HEK293T (cell line): ENCODE measurements around the gene PCDHGB6.
"Not testable (repeated sequence)": the region's sequence is repeated elsewhere in the genome, so short reads cannot be mapped to it uniquely, and the experiment has no call there.

ENCODE experiments used
- CTCF ChIA-PET: fragments of 350-600 bp; formaldehyde crosslinking; extraction: SDS; loops from one replicate; lab custom pipeline; 2021; ENCODE audit warnings: antibody characterized with exemption, inconsistent platforms; lab: Yijun Ruan, JAX
- POLR2A ChIA-PET: fragments of 350-600 bp; formaldehyde crosslinking; extraction: SDS; loops from one replicate; lab custom pipeline; 2020; ENCODE audit warnings: antibody characterized with exemption, inconsistent platforms; lab: Yijun Ruan, JAX
- DNase-seq: peaks from one replicate; pipeline ENCODE4 v3.0.0; 2012; ENCODE audit warnings: mixed read lengths; ENCODE audit errors: extremely low spot score
- ARNT ChIP-seq: fragments of 450-650 bp; IDR thresholded peaks from 2 replicates; pipeline ENCODE4 v1.6.1; 2017; ENCODE audit warnings: mild to moderate bottlenecking
- BHLHE40 ChIP-seq: fragments of 450-650 bp; IDR thresholded peaks from 2 replicates; pipeline ENCODE4 v1.6.1; 2016; ENCODE audit warnings: mild to moderate bottlenecking, moderate library complexity, borderline replicate concordance
- CTBP1 ChIP-seq: fragments of 450-650 bp; IDR thresholded peaks from 2 replicates; pipeline ENCODE4 v1.6.1; 2016; ENCODE audit warnings: borderline replicate concordance
- ELF4 ChIP-seq: fragments of 450-650 bp; IDR thresholded peaks from 2 replicates; pipeline ENCODE4 v1.6.1; 2017; ENCODE audit warnings: antibody characterized with exemption
- FOXA1 ChIP-seq: fragments of 450-650 bp; IDR thresholded peaks from 2 replicates; pipeline ENCODE4 v1.6.1; 2016; ENCODE audit warnings: mild to moderate bottlenecking
- FOXK2 ChIP-seq: fragments of 450-650 bp; IDR thresholded peaks from 2 replicates; pipeline ENCODE4 v1.6.1; 2016; ENCODE audit warnings: mild to moderate bottlenecking
- FOXM1 ChIP-seq: fragments of 450-650 bp; IDR thresholded peaks from 2 replicates; pipeline ENCODE4 v1.6.1; 2017; ENCODE audit warnings: mild to moderate bottlenecking, borderline replicate concordance
- HDGF ChIP-seq: fragments of 450-650 bp; IDR thresholded peaks from 2 replicates; pipeline ENCODE4 v1.6.1; 2017; ENCODE audit warnings: antibody characterized with exemption, borderline replicate concordance
- L3MBTL2 ChIP-seq: fragments of 450-650 bp; conservative IDR thresholded peaks from 2 replicates; pipeline ENCODE4 v1.6.1; 2016; ENCODE audit warnings: mild to moderate bottlenecking
- LEF1 ChIP-seq: fragments of 450-650 bp; IDR thresholded peaks from 2 replicates; pipeline ENCODE4 v1.6.1; 2017; ENCODE audit warnings: mild to moderate bottlenecking, borderline replicate concordance
- NFRKB ChIP-seq: fragments of 450-650 bp; IDR thresholded peaks from 2 replicates; pipeline ENCODE4 v1.6.1; 2016; ENCODE audit warnings: mild to moderate bottlenecking, moderate library complexity
- SP1 ChIP-seq: fragments of 450-650 bp; IDR thresholded peaks from 2 replicates; pipeline ENCODE4 v1.6.1; 2017
- SUZ12 ChIP-seq: fragments of 450-650 bp; IDR thresholded peaks from 2 replicates; pipeline ENCODE4 v1.6.1; 2016; ENCODE audit warnings: mild to moderate bottlenecking
- TARDBP ChIP-seq: fragments of 450-650 bp; IDR thresholded peaks from 2 replicates; pipeline ENCODE4 v1.6.1; 2016
- ZNF384 ChIP-seq: fragments of 450-650 bp; IDR thresholded peaks from 2 replicates; pipeline ENCODE4 v1.6.1; 2016
- TF ChIP-seq, protein P1 (sequence below): fragments of 450-650 bp; IDR thresholded peaks from 2 replicates; pipeline ENCODE4 v1.6.1; 2016

PCDHGB6 gene

DNA sequence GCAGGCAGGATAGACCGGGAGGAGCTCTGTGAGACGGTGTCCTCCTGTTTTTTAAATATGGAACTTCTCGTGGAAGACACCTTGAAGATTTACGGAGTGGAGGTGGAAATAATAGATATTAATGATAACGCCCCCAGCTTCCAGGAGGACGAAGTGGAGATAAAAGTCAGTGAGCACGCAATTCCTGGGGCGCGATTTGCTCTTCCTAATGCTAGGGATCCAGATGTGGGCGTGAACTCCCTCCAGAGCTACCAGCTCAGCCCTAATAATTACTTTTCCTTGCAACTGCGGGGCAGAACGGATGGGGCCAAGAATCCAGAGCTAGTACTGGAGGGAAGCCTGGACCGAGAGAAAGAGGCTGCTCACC, 13.7 kb downstream of the PCDHGB6 start:
- POLR2A ChIA-PET: no interaction called here
- CTCF ChIA-PET: interaction anchor here (0.6 to 2.6 kb wide), 23 partner anchors 9 to 483 kb away, joined by 3 to 18 read pairs (median 5); partner anchors contain the start of genes PCDHB14, PCDHGA10, PCDHGA12 and PCDHGA2
- DNase-seq: no peak
- TF ChIP-seq L3MBTL2 (no peak), FOXA1 (no peak), HDGF (no peak), BHLHE40 (no peak), FOXK2 (no peak)

- ChIA-PET POLR2A (no interaction called here), CTCF (interaction anchor here (2.6 kb wide), 1 partner anchor 53 kb away, joined by 9 read pairs; the partner anchor contains the start of gene PCDHGC3)
- DNase-seq: no peak
- TF ChIP-seq LEF1 (no peak), ELF4 (no peak), FOXK2 (no peak), TARDBP (no peak), NFRKB (no peak), FOXM1 (no peak), HDGF (no peak), CTBP1 (no peak), FOXA1 (no peak), ARNT (no peak), ZNF384 (no peak), BHLHE40 (no peak), SUZ12 (no peak), SP1 (no peak)
- TF ChIP-seq, protein P1, sequence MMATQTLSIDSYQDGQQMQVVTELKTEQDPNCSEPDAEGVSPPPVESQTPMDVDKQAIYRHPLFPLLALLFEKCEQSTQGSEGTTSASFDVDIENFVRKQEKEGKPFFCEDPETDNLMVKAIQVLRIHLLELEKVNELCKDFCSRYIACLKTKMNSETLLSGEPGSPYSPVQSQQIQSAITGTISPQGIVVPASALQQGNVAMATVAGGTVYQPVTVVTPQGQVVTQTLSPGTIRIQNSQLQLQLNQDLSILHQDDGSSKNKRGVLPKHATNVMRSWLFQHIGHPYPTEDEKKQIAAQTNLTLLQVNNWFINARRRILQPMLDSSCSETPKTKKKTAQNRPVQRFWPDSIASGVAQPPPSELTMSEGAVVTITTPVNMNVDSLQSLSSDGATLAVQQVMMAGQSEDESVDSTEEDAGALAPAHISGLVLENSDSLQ: no peak
Observed at GRCh38 chr5:141422742-141423291, 15.0 kb downstream of the PCDHGB6 start.

- ChIA-PET CTCF (no interaction called here), POLR2A (no interaction called here)
- no peak for DNase-seq
- no peak for TF ChIP-seq CTBP1
Observed at GRCh38 chr5:141427783-141428426, 20.1 kb downstream of the PCDHGB6 start.

DNA sequence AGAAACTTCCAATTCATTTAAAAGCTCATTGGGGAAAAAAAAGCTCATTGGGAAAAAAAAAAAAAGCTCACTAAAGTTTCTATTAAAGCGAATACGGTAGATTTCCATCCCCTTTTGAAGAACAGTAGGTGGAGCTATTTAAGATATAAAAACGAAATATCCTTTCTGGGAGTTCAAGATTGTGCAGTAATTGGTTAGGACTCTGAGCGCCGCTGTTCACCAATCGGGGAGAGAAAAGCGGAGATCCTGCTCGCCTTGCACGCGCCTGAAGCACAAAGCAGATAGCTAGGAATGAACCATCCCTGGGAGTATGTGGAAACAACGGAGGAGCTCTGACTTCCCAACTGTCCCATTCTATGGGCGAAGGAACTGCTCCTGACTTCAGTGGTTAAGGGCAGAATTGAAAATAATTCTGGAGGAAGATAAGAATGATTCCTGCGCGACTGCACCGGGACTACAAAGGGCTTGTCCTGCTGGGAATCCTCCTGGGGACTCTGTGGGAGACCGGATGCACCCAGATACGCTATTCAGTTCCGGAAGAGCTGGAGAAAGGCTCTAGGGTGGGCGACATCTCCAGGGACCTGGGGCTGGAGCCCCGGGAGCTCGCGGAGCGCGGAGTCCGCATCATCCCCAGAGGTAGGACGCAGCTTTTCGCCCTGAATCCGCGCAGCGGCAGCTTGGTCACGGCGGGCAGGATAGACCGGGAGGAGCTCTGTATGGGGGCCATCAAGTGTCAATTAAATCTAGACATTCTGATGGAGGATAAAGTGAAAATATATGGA, 22.7 kb downstream of the PCDHGB6 start, which contains the start of gene PCDHGA12:
Gene PCDHGA12, plus strand, starts transcription at position 176 of the 782 bp plus-strand sequence. Its CDS starts 253 bp downstream, at position 429.
- peak; percentile 18 for DNase-seq
- POLR2A ChIA-PET: no interaction called here
- TF ChIP-seq SP1 (no peak), TARDBP (no peak)
- CTCF ChIA-PET: interaction anchor here (0.8 to 1.6 kb wide), 3 partner anchors 10 to 94 kb away, joined by 3 to 6 read pairs (median 3); partner anchors contain the start of gene PCDHGA11

- CTCF ChIA-PET: interaction anchor here (1.6 kb wide), 1 partner anchor 10 kb away, joined by 6 read pairs; the partner anchor contains the start of gene PCDHGA11
- POLR2A ChIA-PET: no interaction called here
- DNase-seq: no peak
- no peak for TF ChIP-seq FOXM1
- no peak for TF ChIP-seq HDGF
Observed at GRCh38 chr5:141431286-141431685, 23.5 kb downstream of the PCDHGB6 start.

GRCh38 chr5:141432308-141432707, 24.5 kb downstream of the PCDHGB6 start:
- CTCF ChIA-PET, DNase-seq, POLR2A ChIA-PET: not testable (repeated sequence)

- CTCF ChIA-PET, DNase-seq, POLR2A ChIA-PET: not testable (repeated sequence)
Observed at GRCh38 chr5:141432726-141433125, 24.9 kb downstream of the PCDHGB6 start.

DNA sequence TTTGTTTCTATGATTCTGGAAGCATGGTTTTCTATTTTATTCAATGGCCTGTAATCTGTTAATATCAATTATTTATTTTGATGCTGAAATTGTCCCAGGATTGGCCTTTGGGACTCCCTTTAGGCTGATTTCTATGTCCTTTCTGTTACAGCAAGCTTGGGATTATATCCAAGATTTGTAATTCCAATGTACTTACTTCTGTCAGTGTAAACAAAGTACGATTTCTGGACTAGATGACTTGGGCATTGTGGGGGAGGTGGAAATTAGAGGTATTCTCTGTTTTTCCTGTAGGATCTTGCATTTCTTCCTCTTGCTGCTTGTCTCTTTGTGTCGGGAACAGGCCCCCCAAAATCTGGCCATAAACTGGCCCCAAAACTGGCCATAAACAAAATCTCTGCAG, 26.2 kb downstream of the PCDHGB6 start:
- CTCF ChIA-PET: no interaction called here
- TF ChIP-seq L3MBTL2 (no peak), FOXK2 (no peak), SP1 (no peak), LEF1 (no peak), HDGF (no peak), ARNT (no peak), ZNF384 (no peak), TARDBP (no peak), FOXM1 (no peak), SUZ12 (no peak), BHLHE40 (no peak), NFRKB (no peak), FOXA1 (no peak), ELF4 (no peak), CTBP1 (no peak)
- TF ChIP-seq, protein P1: no peak
- POLR2A ChIA-PET: no interaction called here
- DNase-seq: no peak
